NCI-H2227 (cell line): Measurements from ENCODE around the gene FGF23.

Experiments
- DNase-seq: peaks from one replicate; lab custom pipeline; 2025; ENCODE audit not compliant: unreplicated experiment; lab: John Stamatoyannopoulos, UW

Gene FGF23

DNA sequence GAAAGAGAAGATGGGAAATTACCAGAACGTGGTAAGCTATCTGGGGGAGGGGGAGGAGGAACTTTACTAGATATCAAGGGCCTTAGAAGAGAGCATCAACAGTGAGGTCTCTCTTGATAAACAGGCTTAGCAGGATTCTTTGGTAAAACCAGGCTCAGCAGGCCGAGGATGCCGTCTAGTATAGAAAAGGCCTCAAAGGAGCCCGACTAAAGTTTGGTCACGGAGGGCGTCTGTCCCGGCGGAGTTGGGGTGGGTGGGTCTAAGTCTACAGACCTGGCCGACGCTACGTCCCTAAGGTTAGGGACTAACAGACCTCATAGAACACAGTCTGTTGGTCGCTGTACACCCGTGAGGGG is 59.0 kb downstream of the FGF23 start:
- DNase-seq, result no peak
